HG02759 (cell line): Measurements from ENCODE around the gene NF1.
"Not testable (repeated sequence)": the region's sequence is repeated elsewhere in the genome, so short reads cannot be mapped to it uniquely, and the experiment has no call there.

Experiments
- ATAC-seq: cut with Tn5 transposase; IDR thresholded peaks from one replicate; pipeline ENCODE4 v1.9.1; 2021; ENCODE audit warnings: mild to moderate bottlenecking, moderate library complexity; ENCODE audit not compliant: unreplicated experiment

NF1 gene

GRCh38 chr17:31122746-31123145, 28.0 kb downstream of the NF1 start:
- no peak for ATAC-seq

- no peak for ATAC-seq
Measured at GRCh38 chr17:31126318-31126717, 31.5 kb downstream of the NF1 start.

- ATAC-seq = no peak
Measured at GRCh38 chr17:31128241-31128640, 33.5 kb downstream of the NF1 start.

DNA sequence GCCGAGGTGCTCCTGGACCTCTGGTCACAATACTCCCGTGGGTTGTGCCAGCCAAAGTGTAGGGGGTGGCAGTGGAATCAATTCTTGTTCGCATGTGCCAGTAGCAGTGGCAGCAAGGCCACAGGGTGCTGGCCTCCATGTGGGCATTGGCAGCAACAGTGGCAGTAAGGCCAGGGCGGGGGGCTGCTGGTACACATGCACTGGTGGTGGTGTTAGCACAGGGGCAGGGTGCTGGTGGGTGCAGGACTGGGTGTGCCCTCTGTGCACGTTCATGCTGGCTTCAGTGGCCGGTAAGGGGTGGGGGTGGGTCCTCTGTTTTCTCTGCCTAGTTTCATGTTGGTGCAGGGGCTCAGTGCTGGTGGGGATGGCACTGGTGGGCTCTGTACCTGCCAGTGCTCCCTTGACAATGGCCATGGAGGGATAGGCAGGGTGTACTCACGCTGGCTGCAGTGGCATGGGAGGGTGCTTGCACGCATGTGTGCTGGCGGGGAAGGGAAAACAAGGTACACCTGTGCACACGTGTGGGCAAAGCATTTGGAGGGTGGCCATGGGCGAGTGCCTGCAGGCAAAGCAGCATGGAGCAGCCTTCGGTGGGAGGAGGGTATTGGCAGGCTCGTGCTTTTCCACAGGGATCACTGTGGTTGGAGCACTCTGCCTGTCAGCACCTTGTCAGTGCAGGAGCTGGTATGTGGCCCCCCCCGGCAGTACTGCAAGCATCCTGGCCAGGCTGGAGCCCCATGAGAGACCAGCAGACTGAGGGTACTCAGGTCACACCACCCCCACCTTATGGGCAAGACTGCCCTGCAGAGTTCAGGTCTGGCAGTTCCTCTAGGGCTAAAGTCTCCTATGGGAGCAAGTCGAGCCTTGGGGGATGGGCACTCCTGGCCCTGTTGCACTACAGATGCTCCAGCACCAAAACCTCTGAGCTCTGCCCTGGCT, 35.8 kb downstream of the NF1 start:
- no peak for ATAC-seq

- ATAC-seq = no peak
Measured at GRCh38 chr17:31131299-31131698, 36.5 kb downstream of the NF1 start.

DNA sequence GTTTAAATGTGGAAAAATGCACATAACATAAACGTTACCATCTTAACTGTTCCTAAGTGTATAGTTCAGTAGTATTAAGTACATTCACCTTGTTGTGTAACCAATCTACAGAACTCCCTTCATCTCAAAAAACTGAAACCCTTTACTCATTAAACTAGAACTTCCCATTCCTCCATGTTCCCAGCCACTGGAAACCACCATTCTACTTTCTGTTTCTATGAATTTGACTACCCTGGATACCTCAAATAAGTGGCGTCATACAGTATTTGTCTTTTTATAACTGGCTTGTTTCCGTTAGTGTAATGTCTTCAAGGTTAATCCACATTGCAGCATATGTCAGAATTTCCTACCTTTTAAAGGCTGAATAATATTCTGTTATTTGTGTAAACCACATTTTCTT, 38.2 kb downstream of the NF1 start:
- ATAC-seq = no peak

DNA sequence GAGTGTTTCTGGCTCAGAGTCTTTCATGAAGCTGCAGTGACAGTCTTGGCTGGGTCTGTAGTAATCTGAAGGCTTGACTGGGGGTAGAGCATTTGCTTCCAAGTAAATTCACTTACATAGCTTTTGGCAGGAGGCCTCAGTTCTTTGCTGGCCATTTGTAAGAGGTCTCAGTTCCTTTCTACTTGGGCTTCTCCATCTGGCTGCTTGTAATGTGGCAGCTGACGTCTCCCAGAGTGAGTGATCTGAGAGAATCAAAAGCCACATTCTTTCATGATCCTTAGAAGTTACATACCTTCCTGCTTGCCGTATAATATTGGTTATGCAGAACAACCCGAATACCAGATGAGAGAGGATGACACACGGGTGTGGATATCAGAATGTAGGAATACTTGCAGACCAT, 39.8 kb downstream of the NF1 start:
- no peak for ATAC-seq

DNA sequence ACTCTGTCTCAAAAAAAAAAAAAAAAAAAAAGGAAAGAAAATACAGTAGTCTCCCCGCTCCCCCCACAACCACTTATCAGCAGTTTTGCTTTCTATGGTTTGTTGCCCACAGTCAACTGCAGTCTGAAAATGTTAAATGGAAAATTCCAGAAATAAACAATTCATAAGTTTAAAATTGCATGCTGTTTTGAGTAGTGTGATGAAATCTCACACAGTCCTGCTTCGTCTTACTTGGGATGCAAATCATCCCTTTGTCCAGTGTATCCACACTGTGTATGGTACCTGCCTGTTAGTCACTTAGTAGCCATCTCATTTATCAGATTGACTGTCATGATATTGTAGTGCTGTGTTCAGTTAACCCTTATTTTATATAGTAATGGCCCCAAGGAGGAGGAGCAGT, 41.5 kb downstream of the NF1 start:
- ATAC-seq = no peak

GRCh38 chr17:31140111-31140510, 45.3 kb downstream of the NF1 start:
- ATAC-seq = no peak

- ATAC-seq = no peak
Measured at GRCh38 chr17:31144428-31144827, 49.7 kb downstream of the NF1 start.

- ATAC-seq = no peak
Measured at GRCh38 chr17:31144836-31145235, 50.1 kb downstream of the NF1 start.

DNA sequence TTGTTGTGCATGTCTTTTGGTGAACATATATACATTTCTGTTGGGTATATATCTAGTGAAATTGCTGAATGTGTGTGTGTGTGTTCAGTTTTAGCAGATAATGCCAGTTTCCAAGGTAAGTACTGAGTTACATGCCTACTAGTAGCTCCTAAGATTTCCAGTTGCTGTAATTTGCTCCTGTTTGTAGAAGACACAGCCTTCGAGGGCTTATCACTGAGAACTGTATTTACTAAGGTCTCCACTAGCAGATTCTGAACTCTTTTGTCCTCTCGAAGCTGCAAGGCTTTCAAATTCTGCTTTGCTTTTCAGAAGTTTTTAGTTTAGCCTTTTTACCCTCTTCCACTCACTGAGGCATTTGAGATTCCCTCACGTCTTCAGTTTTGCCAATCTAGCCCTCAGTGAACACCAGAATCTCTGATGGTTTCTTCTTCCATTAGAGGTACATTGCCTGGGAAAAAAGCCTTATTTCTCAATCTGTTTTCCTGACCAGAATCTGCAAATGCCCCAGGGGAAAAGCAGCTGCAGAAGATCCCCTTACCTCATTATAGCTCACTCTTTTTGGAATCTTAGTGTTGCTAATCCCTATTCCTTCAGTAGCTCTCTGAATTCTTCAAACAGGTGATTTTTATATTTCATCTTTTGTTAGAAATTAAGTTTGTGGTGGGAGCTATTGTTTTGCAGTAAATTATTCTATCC, 52.9 kb downstream of the NF1 start:
- no peak for ATAC-seq

DNA sequence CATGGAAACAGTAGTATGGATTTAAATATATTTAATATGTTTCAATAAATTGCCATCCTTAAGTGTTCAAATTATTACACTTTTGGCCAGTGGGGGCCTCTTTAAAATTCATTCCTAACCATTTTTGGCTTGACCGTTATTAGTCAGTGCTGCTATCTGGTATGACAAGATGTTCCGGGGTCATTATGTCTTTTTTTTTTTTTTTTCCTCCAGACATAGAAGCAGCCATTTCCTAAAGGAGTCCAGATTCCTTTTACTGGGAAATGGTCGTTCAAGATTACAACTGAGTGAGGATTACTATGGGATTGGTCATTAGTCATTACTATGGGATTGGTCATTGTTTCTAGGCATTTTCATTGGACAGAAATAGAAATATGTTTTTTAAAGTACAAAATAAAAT, 53.4 kb downstream of the NF1 start:
- ATAC-seq = no peak

DNA sequence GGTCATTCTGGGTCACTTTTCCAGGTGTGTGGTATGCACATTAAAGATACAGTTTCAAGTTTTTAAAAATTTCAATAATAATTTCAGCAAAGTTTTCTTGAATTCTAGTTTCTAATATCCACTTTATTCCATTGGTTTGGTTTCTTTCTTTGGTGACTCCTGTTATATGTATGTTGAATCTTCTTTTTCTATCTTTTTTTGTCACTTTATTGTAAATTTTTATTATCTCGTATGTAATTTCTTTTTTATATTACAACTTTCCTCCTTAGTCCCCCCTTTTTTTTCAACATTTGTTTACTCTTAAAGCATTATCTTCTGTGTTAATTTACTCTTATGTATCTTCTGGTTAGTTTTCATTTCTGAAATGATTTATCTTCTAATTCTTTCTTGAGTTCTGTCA, 57.5 kb downstream of the NF1 start:
- ATAC-seq = no peak

DNA sequence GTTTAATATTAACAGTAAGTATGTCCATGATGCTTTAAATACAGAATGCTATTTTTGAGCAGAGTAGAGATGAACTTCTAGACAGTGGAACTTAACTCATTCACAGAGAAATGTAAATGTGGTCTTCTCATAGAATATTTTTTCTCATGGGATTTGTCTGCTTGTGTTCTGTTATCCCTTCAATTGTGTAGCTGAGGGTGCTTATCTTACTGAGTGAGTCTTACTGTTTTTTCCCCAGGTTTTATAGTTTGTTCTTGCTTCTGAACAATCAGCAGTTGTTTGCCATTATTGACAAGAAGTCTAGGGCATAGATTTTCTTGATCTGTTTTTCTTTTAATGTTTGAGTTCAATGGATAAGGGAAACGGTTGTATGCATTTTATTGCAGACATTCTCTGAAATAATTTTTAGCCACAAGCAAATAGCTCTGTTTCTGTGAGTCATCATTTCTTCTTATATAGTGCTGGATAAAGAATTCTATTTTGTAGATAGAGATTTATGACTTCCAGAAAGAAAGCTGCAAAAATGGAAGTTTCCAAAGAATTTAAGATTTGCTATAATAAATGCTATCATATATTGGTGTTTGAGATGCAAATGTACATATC, 60.5 kb downstream of the NF1 start:
- no peak for ATAC-seq

- ATAC-seq = no peak
Measured at GRCh38 chr17:31156326-31156725, 61.5 kb downstream of the NF1 start.

DNA sequence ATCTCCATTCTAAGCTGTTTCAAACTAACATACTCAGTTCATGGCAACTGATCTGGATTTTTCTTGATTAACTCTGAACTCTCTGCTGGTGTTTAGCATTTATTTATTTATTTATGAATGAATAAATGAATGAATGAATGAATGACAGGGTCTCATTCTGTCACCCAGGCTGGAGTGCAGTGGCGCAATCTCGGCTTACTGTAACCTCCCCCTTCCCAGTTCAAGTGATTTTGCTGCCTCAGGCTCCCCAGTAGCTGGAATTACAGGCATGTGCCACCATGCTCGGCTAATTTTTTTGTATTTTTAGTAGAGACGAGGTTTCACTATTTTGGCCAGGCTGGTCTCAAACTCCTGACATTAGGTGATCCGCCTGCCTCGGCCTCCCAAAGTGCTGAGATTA, 62.1 kb downstream of the NF1 start:
- ATAC-seq = not testable (repeated sequence)

DNA sequence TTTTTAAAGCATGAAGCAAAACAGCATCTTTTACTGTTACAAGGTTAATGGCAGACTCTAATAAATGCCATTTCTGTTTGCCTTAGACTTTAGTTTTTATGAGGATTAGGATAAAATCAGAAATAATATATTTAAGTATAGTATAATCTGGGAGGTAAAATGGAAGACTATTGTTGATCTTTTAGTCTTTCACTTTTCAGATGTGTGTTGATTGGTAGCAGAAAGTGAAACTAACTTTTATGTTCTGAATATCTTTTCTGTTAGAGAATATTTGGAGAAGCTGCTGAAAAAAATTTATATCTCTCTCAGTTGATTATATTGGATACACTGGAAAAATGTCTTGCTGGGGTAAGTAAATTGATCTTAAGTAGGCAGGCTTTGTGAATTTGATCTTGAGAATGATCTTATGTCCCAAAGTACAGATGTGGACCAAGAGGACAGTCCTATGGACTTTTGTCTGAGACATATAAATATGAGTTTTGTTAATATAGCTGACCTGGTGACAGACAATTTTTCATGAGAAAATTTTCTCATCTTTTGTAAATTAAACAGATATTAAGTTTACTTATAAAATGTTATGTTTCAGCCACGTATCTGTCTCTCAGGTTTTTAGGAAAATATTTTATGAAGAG, 64.1 kb downstream of the NF1 start:
- ATAC-seq = no peak

DNA sequence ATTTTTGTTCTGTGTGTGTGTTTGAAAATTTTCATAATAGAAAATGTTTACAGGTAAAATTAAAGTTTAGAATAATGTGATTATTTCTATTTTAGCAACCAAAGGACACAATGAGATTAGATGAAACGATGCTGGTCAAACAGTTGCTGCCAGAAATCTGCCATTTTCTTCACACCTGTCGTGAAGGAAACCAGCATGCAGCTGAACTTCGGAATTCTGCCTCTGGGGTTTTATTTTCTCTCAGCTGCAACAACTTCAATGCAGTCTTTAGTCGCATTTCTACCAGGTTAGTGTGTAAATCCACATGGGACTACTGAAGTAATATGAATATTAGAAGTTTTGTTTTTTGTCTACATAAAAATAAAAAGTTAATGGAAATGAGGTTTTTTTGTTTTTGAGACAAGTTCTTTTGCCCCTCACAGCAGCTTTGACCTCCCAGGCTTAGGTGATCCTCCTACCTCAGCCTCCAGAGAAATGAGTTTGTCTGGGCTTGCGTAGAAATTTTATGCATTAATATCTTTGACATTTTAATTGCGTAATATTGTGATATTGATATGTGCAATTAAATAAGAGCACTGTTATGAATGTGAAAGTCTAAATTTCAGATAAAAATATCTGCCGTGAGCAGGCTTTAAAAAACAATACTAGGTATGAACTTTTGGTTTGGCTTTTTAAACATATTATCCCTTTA, 68.5 kb downstream of the NF1 start:
- no peak for ATAC-seq

DNA sequence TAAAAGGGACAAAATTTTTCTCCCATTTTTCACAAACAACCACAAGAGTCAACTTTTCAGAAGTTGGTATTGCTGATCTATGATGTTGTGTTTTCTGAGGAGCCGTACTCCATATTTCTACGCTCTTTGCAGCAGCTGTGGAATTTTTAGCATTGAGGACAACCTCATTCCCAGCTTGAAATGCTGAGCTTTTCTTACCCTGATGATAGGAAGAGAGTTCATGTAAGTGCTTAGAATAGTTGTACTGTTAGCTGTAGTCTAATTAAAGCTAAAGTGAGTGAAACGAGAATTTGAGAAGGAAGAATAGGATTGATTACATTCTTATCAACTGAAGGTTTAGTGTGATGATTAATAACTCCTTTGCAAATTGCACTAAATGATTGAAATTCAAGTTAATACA, 72.3 kb downstream of the NF1 start:
- no peak for ATAC-seq

DNA sequence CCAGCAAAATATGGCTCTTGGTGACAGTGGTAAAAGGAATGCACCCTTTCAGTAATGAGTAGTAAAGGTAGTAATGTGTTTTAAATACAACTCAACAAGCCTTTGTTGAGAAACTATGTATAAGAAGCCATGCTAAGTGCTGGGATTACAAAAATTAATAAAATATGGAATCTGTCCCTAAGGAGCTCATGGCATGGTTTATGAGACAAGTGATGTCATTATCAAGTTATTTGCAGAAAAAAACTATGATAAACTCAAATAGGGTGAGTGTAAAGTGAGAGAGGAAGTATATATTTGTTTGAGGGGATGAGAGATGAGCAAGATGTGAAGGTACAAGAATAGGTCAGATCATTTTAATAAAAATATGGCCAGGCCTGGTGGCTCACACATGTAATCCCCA, 76.9 kb downstream of the NF1 start:
- no peak for ATAC-seq
